ENCODE data around the gene ZNG1C.
"Not testable (repeated sequence)": the region's sequence is repeated elsewhere in the genome, so short reads cannot be mapped to it uniquely, and the experiment has no call there.

The ZNG1C gene

DNA sequence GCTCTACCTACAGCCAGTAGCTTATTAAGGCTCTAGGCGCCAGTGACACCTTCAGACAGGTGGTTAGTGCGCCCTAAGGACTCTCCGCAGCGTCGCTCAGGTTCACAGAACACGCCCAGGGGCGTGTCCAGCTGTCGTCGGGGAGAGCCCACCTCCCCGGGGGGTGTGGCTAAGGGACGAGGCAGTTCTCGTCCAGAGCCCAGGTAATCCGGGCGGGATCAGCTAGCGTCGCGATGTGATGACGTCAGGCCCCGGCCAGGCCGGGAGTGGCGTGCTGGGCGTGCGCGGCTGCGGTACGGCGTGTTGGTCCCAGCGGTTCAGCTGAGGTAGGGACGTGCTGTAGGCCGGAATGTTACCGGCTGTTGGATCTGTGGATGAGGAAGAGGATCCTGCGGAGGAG lies at the start of gene ZNG1C:
Gene ZNG1C, plus strand, starts transcription at position 301 of the 400 bp plus-strand sequence. Its CDS starts 49 bp downstream, at position 350.
- DNase-seq (ENCODE audit: low read depth in 2 of 2) = not testable (repeated sequence)

DNA sequence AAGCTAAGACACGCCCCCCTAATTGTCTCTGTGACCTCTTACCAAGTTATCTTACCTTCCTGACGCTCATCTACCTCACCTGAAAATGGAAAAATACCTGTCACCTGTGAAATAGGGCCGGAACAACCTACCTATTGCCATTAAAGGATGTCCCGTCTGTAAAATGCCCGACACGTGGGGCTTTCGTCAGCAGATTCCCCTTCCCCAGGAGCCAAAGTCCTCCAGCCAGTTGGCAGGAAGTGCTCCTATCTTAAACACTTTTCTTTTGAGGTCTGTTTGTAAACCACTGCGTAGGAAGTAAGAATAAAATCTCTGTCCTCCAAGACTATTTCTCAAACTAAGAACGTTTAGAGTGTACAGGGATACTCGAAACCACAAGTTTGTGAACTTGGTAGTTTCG lies 654 bp downstream of the ZNG1C start:
- not testable (repeated sequence) for DNase-seq (ENCODE audit: low read depth in 2 of 2)

DNA sequence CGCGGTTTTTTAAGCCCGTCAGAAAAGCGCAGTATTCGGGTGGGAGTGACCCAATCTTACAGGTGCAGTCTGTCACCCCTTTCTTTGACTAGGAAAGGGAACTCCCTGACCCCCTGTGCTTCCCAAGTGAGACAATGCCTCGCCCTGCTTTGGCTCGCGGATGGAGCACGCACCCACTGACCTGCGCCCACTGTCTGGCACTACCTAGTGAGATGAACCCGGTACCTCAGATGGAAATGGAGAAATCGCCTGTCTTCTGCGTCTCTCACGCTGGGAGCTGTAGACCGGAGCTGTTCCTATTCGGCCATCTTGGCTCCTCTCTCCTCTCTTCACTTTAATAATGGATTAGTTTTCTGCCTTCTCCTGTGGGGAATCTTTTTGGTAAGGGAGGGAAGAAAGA lies 39.3 kb downstream of the ZNG1C start:
- DNase-seq (ENCODE audit: low read depth in 2 of 2) = not testable (repeated sequence)

DNA sequence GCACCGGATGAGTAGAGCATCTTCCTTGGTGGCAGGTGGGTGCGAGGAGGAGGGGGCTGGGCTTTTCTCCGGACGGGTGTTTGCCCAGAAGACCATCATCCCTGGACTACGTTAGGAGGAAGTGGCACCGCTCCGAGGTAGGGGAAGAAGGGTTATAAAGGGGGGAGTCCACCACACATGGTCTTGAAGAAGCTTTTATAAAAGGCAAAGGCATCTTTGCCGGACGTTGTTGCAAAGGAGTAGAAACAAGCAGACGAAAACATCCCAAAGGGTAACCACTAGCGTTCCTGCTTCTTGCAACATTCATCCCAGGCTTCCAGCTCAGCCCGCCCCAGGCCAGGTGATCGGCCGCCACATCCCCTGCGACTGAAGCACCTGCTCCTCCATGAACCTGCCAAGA lies 60.8 kb downstream of the ZNG1C start, which contains the start of gene FOXD4L3:
Gene FOXD4L3, plus strand, starts transcription at position 301 of the 400 bp plus-strand sequence. Its CDS starts 85 bp downstream, at position 386.
- DNase-seq (ENCODE audit: low read depth in 2 of 2) = not testable (repeated sequence)

DNA sequence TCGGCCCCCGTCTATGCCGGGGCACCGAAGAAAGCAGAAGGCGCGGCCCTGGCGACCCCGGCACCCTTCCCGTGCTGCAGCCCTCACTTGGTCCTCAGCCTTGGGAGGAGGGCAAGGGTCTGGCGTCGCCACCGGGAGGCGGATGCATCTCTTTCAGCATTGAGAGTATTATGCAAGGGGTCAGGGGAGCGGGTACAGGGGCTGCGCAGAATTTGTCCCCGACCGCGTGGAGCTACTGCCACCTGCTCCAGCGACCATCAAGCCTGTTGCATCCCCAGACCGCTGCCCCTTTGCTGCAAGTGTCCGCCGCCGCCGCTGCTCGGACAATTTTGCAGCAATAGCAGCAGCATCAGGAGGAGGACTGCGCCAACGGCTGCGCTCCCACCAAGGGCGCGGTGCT lies 62.0 kb downstream of the ZNG1C start:
- DNase-seq (ENCODE audit: low read depth in 2 of 2) = not testable (repeated sequence)

DNA sequence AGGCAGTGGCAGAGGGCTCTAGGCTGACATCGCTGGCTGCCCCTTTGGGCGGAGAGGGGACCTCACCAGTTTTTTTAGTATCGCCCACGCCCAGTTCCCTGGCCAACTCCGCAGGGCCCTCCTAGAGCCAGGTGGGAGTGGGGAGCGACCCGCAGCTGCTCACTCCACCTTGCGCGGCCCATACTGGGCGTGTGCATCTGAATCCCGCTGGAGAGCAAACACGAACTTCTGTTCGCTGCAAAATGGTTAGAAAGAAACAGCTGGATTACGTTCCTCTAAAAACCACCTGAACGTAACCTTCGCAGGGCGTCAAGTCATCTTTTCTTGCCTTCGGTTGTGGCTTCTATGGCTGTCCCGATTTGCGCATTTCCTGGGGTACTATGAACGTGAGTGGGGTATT lies 62.4 kb downstream of the ZNG1C start:
- not testable (repeated sequence) for DNase-seq (ENCODE audit: low read depth in 2 of 2)

DNA sequence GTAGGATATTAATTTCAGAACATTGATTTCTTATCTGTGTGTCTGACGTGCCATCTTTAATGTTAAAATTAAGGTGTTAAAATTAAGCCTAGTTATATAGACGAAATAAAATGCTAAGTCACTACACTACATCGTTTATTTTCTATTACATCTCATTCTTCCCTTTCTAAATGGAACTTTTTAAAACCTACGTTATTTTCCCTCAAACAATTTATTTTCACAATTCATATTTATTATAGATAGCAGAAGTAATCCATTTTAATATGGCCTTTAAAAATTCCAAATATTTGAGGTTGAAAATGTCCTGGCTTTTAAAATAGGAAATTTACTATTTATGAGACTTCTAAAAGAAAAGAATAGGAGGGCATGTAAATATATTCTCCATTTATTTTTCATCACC lies 63.0 kb downstream of the ZNG1C start:
- not testable (repeated sequence) for DNase-seq (ENCODE audit: low read depth in 2 of 2)

DNA sequence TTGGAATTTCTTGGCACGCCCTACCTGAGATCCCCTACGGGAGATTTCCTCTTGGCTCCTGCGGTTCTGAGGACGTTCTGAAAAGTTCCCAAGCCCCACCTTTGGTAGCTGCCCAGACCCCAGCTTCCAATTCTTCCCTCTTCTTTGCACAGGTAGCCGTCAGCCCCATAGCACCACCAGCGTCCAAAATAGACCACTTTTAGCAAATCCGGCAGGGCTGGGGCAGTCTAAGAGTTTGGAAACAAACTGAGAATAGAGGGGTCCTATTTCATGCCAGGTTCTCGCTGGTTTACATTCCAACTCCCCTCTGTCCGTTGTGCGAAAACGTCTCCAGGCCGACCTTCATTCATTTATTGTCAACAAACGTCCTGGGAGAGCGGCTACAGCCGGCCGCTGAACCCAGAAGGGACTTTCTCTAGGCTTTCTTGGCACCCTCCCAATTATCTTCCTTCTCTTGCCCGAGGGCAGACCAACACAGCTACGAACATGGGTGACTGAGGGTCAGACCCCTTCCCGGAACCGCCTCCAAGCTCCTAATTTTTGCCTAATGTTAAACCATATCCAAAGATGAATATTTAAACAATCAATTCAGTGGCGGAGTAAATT lies 64.0 kb downstream of the ZNG1C start:
- DNase-seq (ENCODE audit: low read depth in 2 of 2) = not testable (repeated sequence)

DNA sequence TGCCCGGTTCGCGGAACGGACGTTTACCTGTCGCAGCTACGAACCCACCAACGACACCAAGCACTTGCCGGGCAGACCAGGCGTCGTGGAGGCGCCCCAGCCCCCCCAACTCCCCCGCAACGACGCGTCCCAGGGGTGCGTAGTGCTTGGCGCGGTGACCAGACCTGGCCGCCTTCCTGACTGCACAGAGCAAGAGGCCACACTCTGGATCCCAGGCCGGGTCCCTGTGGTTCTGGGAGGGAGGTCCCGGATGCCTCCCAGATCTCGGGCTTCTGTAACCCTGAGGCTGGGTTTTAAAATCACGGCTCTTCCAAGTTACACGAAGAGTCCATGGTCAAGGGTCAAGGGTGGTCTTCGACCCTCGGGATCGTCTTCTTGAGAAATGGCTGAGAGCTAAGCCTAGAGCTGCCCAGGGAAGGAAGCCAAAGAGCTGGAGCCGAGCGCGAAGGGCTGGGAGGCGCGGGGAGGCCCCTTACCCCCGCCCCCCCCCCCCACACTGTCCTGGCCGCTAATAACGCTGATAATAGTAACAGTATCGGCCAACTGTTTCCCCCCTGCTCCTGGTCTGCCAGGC lies 64.7 kb downstream of the ZNG1C start:
- not testable (repeated sequence) for DNase-seq (ENCODE audit: low read depth in 2 of 2)

DNA sequence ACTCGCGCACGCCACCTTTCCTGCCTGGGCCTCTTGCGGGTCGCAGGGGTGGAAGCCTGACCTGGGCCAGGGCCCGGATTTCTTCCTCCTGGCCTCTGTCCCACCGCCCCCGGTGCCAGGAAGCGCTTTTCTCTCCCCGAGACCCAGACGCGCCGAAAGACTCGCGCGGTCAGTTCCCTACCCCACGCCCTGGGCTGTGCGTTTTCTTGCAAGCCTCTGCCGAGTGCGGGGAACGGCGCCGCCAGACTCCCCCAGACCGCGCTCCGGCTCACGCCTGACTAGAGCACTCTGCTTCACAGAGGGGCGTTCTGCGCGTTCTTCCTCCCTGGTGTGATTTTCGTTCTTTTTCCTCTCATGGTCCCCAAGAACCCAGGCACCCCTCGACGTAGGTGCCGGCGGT lies 65.3 kb downstream of the ZNG1C start:
- not testable (repeated sequence) for DNase-seq (ENCODE audit: low read depth in 2 of 2)

DNA sequence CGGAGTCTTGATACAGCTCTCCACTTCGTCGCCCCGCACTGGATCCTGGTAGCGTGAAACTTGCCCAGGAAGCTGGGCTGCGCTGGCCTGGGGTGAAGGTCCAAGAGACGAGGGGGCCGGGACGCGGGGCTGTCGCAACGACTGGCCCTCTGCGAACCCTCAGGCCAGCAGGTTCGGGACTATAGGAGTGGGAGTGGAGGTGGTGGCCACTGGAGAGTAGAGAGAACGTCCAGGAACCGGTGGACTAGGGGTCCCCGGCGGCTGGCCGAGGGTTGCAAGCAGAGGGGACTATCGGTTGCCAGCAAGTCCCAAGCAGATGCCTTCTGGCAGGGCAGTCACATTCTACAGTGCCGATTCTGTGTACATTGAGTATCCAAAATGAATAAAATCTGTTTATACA lies 65.9 kb downstream of the ZNG1C start:
- DNase-seq (ENCODE audit: low read depth in 2 of 2) = not testable (repeated sequence)

DNA sequence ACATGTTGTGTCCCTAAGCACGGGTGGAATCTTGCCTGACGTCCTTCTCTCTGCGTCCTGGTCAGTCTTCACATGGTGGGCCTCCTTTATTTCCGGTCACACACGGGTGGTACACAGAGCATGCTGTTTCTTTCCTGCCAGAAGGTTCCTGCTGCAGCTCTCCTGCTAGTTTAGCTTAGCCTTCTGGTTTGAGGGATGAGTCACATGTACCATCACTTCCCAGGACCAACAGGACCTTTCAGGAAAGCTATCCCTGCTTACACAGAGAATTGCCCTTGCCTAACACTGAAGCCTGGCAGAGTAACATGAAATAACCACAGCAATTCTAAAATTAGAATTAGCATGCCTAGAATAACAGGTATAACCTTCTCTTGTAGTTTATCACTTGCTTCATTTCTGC lies 69.4 kb downstream of the ZNG1C start:
- DNase-seq (ENCODE audit: low read depth in 2 of 2) = not testable (repeated sequence)

DNA sequence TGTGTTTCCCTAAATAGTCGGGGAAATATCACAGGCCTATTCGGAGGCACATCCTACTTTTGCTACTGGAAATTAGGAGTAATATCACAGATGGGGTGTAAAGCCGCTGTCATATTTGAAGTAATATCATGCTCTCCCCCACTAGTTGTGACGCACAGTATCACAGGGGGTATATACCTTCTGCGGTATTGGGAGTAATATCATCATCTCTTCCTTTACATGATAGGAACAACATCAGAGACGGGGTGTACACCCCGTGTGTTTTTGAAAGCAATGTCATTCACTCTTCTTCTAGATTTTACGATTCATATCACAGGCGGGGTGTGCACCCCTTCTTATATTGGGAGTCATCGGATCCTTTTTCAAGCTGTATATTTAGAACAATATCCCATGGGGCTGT lies 76.4 kb downstream of the ZNG1C start:
- not testable (repeated sequence) for DNase-seq (ENCODE audit: low read depth in 2 of 2)

DNA sequence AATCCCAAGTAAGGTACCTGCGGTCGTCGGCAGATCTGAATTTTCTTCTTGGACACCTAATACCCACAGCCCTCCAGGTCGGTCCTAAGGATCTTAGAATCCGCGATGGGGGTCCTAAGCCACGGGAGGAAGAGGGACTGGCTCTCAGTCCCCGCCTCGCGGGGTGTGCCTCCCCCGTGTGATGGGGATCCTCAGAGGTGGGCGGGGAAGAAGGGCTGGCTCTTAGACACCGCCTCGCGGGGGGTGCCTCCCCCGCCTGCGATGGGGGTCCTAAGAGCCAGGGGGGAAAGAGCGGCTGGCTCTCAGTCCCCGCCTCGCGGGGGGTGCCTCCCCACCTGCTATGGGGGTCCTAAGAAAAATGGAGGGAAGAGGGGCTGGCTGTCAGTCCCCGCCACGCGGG lies 82.0 kb downstream of the ZNG1C start:
- DNase-seq (ENCODE audit: low read depth in 2 of 2) = not testable (repeated sequence)

DNA sequence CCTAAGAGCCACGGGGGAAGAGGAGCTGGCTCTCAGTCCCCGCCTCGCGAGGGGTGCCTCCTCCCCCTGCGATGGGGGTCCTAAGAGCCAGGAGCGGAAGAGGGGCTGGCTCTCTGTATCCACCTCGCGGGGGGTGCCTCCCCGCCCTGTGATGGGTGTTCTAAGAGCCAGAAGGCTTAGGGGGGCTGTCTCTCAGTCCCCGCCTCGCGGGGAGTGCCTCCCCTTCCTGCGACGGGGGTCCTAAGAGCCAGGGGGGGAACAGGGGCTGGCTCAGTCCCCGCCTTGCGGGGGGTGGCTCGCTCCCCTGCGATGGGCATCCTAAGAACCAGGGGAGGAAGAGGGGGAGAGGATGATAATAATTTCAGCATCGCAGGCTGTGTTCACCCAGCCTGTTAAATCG lies 82.7 kb downstream of the ZNG1C start:
- DNase-seq (ENCODE audit: low read depth in 2 of 2) = not testable (repeated sequence)

DNA sequence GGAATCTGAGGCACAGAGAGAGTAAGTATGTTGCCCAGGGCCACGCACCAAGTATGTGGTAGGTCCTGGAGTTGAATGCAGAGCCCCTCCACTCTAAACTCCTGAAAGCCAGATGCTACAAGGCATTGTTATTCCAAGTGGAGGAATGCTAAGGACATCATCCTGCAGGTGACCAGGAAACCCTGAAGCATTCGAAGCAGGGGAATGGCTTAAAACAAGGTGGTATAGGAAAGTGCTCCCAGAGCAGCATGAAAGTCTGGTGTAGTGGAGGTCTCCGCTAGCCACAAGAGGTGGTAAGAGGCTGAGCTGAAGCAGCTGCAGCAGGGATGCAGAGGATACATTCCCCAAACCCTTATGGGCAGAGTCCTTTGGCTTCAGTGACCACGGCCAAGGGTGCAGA lies 87.3 kb downstream of the ZNG1C start:
- DNase-seq (ENCODE audit: low read depth in 2 of 2) = not testable (repeated sequence)

DNA sequence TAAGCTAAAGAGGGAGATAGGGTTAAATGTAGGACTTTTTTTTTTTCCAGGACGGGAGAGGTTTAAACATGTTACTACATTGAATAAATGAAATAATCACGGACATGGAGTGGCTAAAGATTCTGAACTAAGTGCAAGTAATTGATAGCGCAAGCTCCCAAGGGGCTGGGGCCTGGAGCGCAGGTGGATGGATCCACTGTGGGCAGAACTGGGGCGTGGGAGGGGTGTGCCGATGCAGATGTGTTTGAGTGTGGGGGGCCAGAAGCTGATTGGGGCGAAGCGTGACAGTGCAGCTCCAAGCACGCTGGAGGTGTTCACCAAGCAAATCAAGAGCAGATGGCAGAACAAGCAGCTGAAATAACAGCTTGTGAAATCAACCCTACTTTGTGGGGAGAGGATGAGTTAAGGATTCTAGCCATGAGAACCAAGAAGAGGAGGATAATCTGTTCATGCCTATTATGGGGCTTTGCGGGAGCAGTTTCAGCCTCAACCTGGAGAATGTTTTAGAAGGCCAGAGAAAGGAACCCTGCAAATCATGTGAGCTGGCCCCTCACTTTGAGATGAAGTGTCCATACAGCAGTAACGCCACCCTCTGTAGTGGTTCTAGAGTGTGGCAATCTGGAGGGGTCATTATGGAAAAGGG lies 88.9 kb downstream of the ZNG1C start:
- not testable (repeated sequence) for DNase-seq (ENCODE audit: low read depth in 2 of 2)

DNA sequence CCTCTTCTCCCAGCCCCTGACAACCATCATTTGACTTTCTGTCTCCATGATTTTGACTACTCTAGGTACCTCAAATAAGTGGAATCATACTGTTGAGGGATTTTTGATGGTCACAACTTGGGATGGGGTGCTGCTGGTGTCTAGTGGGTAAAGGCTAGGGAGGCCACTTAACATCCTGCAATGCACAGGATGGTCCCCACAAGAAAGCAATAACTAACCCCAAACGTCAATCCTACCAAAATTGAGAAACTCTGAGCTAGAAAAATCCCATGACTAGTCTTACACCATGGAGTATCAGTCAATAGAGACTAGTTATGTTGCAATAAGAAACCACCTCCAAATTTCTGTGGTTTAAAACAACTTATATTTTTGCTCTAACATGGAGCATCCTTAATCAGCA lies 90.3 kb downstream of the ZNG1C start:
- DNase-seq (ENCODE audit: low read depth in 2 of 2) = not testable (repeated sequence)

DNA sequence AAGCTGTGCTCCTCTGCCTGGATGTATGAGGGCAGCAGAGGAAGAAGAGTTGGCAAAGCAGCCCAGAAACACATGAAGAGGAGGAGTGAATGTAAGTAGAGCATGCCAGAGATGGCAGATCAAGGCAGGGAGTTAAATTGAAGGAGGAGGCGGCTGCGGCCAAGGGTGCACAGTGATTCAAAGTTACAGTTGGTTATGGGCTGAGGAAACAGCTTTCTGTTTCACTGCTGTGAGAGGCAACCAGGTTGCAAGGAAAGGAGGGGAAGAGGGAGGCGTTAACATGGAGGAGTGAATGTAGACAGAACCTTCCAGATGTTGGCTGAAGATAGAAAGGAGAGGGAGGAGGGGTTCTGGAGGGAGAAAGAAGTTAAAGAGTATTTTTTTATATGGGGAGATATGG lies 94.2 kb downstream of the ZNG1C start:
- not testable (repeated sequence) for DNase-seq (ENCODE audit: low read depth in 2 of 2)

DNA sequence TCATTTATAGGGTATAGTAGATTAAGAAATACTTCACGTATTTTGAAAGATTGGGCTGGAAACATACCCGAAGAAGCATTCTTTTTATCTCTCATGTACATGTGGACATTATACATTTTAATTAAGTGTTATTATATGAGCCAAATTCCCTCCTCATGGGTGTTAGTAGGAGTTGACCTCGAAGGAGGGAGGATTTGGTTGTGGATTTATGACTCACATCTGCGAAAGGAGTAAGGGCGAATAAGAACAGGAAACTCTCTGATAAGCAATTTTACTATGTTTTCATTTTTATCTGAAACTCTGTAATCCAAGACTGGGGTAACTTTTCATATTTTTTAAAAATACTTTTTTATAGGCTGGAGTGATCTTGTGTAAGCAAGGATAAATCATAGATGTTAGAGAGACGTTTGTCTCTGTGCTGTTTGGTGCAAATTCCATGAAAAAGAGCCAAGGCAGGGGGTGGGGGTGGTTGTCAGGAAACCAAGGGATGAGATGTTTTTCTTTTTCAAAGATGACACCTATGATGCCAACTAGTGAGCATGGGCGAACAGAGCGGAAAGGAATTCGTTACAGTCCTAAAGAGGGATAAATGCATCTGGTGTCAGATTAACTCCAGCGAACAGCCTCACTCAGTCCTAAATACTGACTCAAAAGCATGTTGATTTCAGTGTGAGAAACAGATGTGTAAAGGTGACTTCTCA lies 95.0 kb downstream of the ZNG1C start:
- not testable (repeated sequence) for DNase-seq (ENCODE audit: low read depth in 2 of 2)

DNA sequence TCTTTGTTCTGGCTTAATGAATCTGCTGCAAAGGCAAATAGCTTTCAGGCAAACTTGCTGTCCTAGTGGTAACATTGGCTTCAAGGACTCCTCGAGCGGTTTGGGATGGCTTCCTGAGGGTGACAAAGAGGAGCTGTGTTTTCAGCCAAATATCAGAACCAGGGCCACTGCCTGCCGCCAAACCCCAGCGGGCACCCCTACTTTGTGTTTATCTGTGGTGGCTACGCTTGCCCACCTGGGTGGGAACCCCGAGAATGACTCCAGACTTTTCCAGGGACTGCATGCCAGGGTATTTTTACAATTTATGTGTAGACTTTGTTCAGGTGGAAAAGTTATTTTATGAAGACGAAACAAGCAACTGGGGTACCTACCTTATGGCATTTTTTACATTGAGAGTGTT lies 96.2 kb downstream of the ZNG1C start:
- not testable (repeated sequence) for DNase-seq (ENCODE audit: low read depth in 2 of 2)

DNA sequence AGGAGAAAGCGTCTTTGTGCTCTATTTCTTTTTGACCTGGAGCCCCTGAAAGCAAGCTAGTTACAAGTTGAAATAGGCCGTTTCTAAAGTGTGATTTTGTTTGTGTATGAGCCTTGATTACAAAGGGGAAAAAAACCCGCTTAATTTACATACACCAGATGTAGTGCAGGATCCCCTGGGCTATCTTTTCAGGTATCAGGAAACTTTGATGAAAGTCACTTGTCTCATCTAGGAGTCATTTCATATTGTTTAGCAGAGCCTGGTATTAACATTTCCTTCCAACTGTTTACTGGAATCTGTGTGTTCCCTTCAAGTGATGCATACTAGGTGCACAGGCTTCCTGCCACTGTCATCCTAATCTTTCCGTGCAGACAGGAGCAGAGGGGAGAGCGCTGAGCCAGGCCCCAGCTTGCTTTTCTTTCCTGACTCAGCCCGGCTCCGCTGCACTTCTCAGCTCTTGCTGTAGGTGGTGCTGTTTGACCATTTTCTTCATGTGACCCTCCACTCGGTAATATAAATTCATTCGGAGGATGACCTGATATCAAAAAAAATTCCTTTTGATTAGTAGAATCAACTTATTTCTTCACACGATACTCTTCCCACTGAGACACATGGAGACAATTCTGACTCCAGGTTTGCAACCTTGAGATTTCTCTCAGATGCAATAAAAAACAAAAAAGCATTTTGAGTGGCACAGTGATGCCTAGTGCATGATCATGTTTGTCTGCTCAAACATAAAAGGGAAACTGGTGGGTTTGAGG lies 100.7 kb downstream of the ZNG1C start:
- not testable (repeated sequence) for DNase-seq (ENCODE audit: low read depth in 2 of 2)

Data from stimulated activated CD4-positive, alpha-beta T cell treated with anti-CD3 and anti-CD28 coated beads, Interleukin-15, amount 100 ng/mL, for 48 hours (primary cell).